ENCODE results near the gene TMC2.

DNA sequence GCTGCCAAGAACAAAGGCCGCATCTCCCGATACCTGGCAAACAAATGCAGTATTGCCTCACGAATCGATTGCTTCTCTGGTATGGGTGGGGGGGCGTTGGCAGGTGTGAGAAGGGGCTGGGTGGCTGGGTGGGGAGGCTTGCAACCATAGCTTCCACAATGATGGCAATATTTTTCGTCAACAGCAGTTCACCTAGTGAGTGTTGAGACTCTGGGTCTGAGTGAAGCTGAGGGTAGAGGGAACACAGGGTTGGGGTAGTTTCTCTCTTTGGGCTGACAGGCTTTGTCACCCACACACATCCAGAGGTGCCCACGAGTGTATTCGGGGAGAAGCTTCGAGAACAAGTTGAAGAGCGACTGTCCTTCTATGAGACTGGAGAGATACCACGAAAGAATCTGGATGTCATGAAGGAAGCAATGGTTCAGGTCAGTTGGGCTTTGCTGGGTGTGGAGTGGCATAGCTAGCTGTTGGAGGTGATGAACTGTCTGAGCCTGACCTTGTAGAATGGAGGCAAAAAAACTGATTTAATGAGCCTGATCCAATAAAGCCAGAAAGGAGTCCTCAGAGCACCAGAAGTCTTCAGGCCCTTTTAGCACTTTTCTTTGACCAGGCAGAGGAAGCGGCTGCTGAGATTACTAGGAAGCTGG is 120.2 kb downstream of the TMC2 start:
- TF ChIP-seq, protein P1, sequence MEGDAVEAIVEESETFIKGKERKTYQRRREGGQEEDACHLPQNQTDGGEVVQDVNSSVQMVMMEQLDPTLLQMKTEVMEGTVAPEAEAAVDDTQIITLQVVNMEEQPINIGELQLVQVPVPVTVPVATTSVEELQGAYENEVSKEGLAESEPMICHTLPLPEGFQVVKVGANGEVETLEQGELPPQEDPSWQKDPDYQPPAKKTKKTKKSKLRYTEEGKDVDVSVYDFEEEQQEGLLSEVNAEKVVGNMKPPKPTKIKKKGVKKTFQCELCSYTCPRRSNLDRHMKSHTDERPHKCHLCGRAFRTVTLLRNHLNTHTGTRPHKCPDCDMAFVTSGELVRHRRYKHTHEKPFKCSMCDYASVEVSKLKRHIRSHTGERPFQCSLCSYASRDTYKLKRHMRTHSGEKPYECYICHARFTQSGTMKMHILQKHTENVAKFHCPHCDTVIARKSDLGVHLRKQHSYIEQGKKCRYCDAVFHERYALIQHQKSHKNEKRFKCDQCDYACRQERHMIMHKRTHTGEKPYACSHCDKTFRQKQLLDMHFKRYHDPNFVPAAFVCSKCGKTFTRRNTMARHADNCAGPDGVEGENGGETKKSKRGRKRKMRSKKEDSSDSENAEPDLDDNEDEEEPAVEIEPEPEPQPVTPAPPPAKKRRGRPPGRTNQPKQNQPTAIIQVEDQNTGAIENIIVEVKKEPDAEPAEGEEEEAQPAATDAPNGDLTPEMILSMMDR (IDR thresholded peaks at IDR 0.05): no peak
- TF ChIP-seq EZH2 (IDR thresholded peaks at IDR 0.05): no peak
- TF ChIP-seq EZH2phosphoT487 (IDR thresholded peaks at IDR 0.05): no peak

Measured in neural progenitor cell (in vitro differentiated cells).